ENCODE results near the gene STIM2. TPM values are rescaled to one million over a fixed set of nuclear protein-coding genes. Genes with fewer than 3 reads are reported as not detected.

The STIM2 gene
- total and polyA plus RNA-seq, 2 of the 4 experiments (the other 2 are of a cell fraction) = 16.1 to 27.6 TPM

DNA sequence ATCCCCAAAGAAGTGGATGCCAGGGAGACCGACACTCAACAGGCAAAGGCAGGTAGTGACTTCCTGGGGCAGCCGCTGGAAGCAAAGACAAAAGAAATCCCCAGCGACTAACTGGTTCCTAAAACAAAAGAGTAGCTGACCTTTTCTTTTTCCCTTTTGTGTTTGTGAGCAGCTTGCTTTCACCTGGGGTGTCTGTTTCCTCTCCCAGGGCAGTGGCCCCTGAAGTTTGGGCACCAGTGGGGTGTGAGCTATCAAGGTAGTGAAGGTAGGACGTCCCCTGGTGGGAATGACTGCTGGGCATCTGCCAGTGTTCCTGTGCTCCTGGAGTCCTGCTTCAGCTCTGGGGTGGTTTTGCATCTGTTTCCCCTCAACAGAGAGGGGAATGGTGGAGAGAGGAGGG is 41.6 kb upstream of the STIM2 start:
- H3K36me3 ChIP-seq (ENCODE audit: control insufficient read depth, insufficient read depth, low read length) = no peaks in the 10 kb centered on the region
- H4K91ac ChIP-seq (ENCODE audit: insufficient read depth, low read depth, low read length) = no peak overlapping the region
- CTCF ChIA-PET = no interaction called here
- no peak overlapping the region for H3K4me2 ChIP-seq (ENCODE audit: low read depth, low read length)
- no peak overlapping the region for H3K4me3 ChIP-seq (ENCODE audit: insufficient read depth, low read depth, low read length)
- H3K27me3 ChIP-seq (ENCODE audit: control insufficient read depth, insufficient read depth, low read length) = no peaks in the 10 kb centered on the region
- no peaks in the 10 kb centered on the region for H3K4me1 ChIP-seq (ENCODE audit: control insufficient read depth, insufficient read depth, low read length)
- intact Hi-C loops (cut with micrococcal nuclease) = no loop called here
- H4K8ac ChIP-seq (ENCODE audit: low read depth in 2 of 2, low read length in 2 of 2) = no peak overlapping the region
- H3K79me1 ChIP-seq (ENCODE audit: low read depth in 1 of 2, low read length in 2 of 2) = no peaks in the 10 kb centered on the region
- ATAC-seq (ENCODE audit: low read depth) = no peak
- H3K9me1 ChIP-seq (ENCODE audit: insufficient read depth, low read length) = 0 out of 2 replicates have a peak, but pooled peaks cover 5% of the 10 kb centered on the region
- POLR2A ChIA-PET (ENCODE audit: unreplicated experiment) = interaction anchor here (0.5 kb wide), 1 partner anchor 10 kb away, joined by 3 read pairs; no protein-coding TSS in a partner anchor
- H3K18ac ChIP-seq (ENCODE audit: low read depth, low read length) = no peak overlapping the region
- no peak overlapping the region for H3K4ac ChIP-seq (ENCODE audit: low read depth, low read length)
- H3K23ac ChIP-seq (ENCODE audit: low read depth, low read length) = no peak overlapping the region
- no peak overlapping the region for H4K5ac ChIP-seq (ENCODE audit: low read depth, low read length)
- no peak overlapping the region for H2BK20ac ChIP-seq (ENCODE audit: low read depth, low read length)
- dilution Hi-C loops (cut with HindIII; ENCODE audit: low sequenced_read_pairs, unreplicated experiment) = no loop called here
- no peaks in the 10 kb centered on the region for H4K20me1 ChIP-seq (ENCODE audit: insufficient read depth, low read length)
- H3K14ac ChIP-seq (replicated peaks; ENCODE audit: low read depth, low read length) = no peak overlapping the region
- WGBS, 2 experiments (ENCODE audit: extremely low coverage in 2 of 2, insufficient read length in 1 of 2) = no CpG with 5 or more reads among the region's 4 CpGs
- BruUV-seq (replicated peaks) = no TSS peak
- H2BK15ac ChIP-seq (ENCODE audit: low read depth, low read length) = no peak overlapping the region
- H2AK9ac ChIP-seq (replicated peaks; ENCODE audit: low read depth, low read length, poor library complexity) = no peak overlapping the region
- in situ Hi-C loops (cut with MboI; ENCODE audit: low sequenced_read_pairs) = no loop called here
- TF ChIP-seq MAZ (IDR thresholded peaks at IDR 0.05; ENCODE audit: borderline replicate concordance, low read depth, low read length) = no peak
- TF ChIP-seq BHLHE40 (IDR thresholded peaks at IDR 0.05; ENCODE audit: low read depth, low read length) = no peak
- TF ChIP-seq ELK1 (IDR thresholded peaks at IDR 0.05; ENCODE audit: borderline replicate concordance, low read depth, low read length) = no peak
- no peak for TF ChIP-seq CTCF (conservative IDR thresholded peaks at IDR 0.05; ENCODE audit: low read depth, low read length)
- TF ChIP-seq RCOR1 (IDR thresholded peaks at IDR 0.05; ENCODE audit: insufficient replicate concordance, low read length) = no peak
- TF ChIP-seq MAFK (IDR thresholded peaks at IDR 0.05; ENCODE audit: low read depth, low read length) = no peak
- TF ChIP-seq RFX5 (IDR thresholded peaks at IDR 0.05; ENCODE audit: low read depth, low read length) = no peak
- no peak for TF ChIP-seq SMC3 (IDR thresholded peaks at IDR 0.05; ENCODE audit: low read depth, low read length)
- TF ChIP-seq NFE2L2 (IDR thresholded peaks at IDR 0.05; ENCODE audit: low read depth, low read length) = no peak
- TF ChIP-seq FOS (IDR thresholded peaks at IDR 0.05; ENCODE audit: low read depth, low read length) = no peak
- no peak for TF ChIP-seq MXI1 (IDR thresholded peaks at IDR 0.05; ENCODE audit: borderline replicate concordance, low read depth, low read length)
- H2BK120ac ChIP-seq (ENCODE audit: low read depth, low read length) = no peak overlapping the region
- no peak overlapping the region for H3K27ac ChIP-seq (ENCODE audit: insufficient read depth, low read length)
- DNase-seq = no peak
- no peak overlapping the region for H2AFZ ChIP-seq (replicated peaks; ENCODE audit: low read length, poor library complexity)
- no peak overlapping the region for H3K56ac ChIP-seq (ENCODE audit: extremely low read depth, insufficient read depth, low read length)
- H3K9me3 ChIP-seq (ENCODE audit: control insufficient read depth, insufficient read depth, low read length) = no peaks in the 10 kb centered on the region; the same call in 1 of the 2 replicates
- H2AK5ac ChIP-seq (ENCODE audit: low read depth, low read length) = no peak overlapping the region
- no peak overlapping the region for H2BK5ac ChIP-seq (ENCODE audit: low read depth, low read length, poor library complexity, severe bottlenecking)
- no peak overlapping the region for H3K9ac ChIP-seq (ENCODE audit: low read depth, low read length)
